ENCODE results near the gene APLP1. TPM values are rescaled to one million over a fixed set of nuclear protein-coding genes. Genes with fewer than 3 reads are reported as not detected.

Gene APLP1
- total RNA-seq, 1 donor from 2014 or later: 0.21 TPM

DNA sequence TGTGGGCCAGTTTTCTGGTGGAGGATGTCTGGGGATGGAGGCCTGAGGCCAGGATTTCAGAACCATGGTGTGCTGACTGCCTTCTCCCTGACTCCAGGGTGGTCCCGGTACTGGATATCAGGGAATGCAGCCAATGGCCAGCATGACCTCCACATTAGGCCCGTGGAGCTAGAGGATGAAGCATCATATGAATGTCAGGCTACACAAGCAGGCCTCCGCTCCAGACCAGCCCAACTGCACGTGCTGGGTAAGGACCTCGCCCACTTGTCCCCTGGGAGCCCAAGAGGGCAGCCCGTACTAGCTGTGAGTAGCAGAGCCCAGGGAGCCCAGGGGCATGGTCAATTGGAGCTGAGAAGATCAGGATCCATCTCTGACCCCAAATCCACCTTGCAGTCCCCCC lies 10.1 kb upstream of the APLP1 start:
- Histone ChIP-seq H3K27me3 (peaks cover 5% of the 10 kb centered on the region), H3K9me3 (no peaks in the 10 kb centered on the region), H3K4me1 (peaks cover 0 to 5% of the 10 kb centered on the region in 2 donors), H3K27ac (no peak overlapping the region), H3K4me3 (no peak overlapping the region), H3K36me3 (no peaks in the 10 kb centered on the region)
- no peak for DNase-seq (ENCODE audit: low spot score in 2 of 2)
- intact Hi-C loops (cut with DNase I): no loop called here
- TF ChIP-seq, protein P1, sequence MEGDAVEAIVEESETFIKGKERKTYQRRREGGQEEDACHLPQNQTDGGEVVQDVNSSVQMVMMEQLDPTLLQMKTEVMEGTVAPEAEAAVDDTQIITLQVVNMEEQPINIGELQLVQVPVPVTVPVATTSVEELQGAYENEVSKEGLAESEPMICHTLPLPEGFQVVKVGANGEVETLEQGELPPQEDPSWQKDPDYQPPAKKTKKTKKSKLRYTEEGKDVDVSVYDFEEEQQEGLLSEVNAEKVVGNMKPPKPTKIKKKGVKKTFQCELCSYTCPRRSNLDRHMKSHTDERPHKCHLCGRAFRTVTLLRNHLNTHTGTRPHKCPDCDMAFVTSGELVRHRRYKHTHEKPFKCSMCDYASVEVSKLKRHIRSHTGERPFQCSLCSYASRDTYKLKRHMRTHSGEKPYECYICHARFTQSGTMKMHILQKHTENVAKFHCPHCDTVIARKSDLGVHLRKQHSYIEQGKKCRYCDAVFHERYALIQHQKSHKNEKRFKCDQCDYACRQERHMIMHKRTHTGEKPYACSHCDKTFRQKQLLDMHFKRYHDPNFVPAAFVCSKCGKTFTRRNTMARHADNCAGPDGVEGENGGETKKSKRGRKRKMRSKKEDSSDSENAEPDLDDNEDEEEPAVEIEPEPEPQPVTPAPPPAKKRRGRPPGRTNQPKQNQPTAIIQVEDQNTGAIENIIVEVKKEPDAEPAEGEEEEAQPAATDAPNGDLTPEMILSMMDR (IDR thresholded peaks at IDR 0.05): no peak

DNA sequence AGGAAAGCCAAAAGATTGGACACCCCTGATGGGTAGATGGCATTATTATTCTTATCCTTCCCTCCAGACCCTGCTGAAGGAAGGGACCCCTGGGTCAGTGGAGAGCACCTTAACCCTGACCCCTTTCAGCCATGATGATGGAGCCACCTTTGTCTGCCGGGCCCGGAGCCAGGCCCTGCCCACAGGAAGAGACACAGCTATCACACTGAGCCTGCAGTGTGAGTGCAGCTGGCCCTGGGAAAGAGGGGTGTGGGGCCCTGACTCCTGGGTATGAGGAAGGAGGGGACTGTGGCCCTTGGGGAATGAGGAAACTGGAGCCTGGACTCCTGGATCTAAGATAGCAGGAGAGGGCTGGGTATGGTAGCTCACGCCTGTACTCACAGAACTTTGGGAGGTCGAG lies 9.0 kb upstream of the APLP1 start:
- Histone ChIP-seq H3K27me3 (peaks cover 5% of the 10 kb centered on the region), H3K4me3 (no peak overlapping the region), H3K9me3 (no peaks in the 10 kb centered on the region), H3K27ac (no peak overlapping the region), H3K4me1 (peaks cover 0 to 5% of the 10 kb centered on the region in 2 donors), H3K36me3 (no peaks in the 10 kb centered on the region)
- TF ChIP-seq, protein P1 (IDR thresholded peaks at IDR 0.05): no peak
- no peak for DNase-seq (ENCODE audit: low spot score in 2 of 2)
- intact Hi-C loops (cut with DNase I): no loop called here

DNA sequence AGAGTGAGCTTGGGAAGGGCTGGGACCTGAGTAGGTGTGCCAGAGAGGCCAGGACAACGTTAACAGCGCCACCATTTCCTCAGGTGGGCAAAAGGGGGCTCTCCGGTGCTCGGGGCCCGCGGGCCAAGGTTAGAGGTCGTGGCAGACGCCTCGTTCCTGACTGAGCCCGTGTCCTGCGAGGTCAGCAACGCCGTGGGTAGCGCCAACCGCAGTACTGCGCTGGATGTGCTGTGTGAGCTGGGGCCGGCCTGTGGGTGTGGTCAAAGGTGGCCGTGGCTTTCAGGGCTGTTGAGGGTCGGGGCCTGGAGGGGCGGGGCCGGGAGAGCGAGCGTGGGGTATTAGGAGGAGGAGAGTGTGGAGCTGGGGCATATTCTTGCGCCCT lies 7.9 kb upstream of the APLP1 start:
- TF ChIP-seq, protein P1 (IDR thresholded peaks at IDR 0.05): no peak
- Histone ChIP-seq H3K4me3 (no peak overlapping the region), H3K9me3 (no peaks in the 10 kb centered on the region), H3K4me1 (peaks cover 0 to 5% of the 10 kb centered on the region in 2 donors), H3K27ac (no peak overlapping the region), H3K36me3 (no peaks in the 10 kb centered on the region), H3K27me3 (peaks cover 5% of the 10 kb centered on the region)
- no peak for DNase-seq (ENCODE audit: low spot score in 2 of 2)
- intact Hi-C loops (cut with DNase I): no loop called here

DNA sequence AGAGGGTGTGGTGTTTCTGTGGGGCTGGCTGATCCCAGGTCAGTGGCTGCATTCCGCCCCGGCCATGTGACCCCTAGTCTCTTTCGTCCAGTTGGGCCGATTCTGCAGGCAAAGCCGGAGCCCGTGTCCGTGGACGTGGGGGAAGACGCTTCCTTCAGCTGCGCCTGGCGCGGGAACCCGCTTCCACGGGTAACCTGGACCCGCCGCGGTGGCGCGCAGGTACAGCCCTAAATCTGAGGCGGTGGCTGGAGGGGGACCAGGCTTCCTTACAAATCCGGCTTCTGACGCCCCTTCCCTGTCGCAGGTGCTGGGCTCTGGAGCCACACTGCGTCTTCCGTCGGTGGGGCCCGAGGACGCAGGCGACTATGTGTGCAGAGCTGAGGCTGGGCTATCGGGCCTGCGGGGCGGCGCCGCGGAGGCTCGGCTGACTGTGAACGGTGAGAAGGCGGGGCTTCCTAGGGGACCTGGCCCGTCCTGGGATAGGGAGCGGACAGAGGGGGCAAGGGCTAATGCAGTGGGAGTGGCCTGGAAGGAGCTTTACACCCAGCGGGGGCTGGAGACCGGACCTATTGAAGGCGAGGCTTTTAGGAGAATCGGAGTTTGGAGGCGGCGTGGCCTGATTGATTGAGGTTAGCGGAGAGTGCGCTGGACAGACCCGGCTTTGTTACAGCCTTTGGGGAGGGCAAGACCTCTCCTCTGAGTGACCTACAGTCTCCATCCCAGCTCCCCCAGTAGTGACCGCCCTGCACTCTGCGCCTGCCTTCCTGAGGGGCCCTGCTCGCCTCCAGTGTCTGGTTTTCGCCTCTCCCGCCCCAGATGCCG lies 7.3 kb upstream of the APLP1 start:
- intact Hi-C loops (cut with DNase I): no loop called here
- DNase-seq (ENCODE audit: low spot score in 2 of 2): no peak
- Histone ChIP-seq H3K9me3 (no peaks in the 10 kb centered on the region), H3K27me3 (peaks cover 2% of the 10 kb centered on the region), H3K36me3 (no peaks in the 10 kb centered on the region), H3K4me3 (no peak overlapping the region), H3K27ac (no peak overlapping the region), H3K4me1 (peaks cover 0 to 5% of the 10 kb centered on the region in 2 donors)
- TF ChIP-seq, protein P1 (IDR thresholded peaks at IDR 0.05): no peak

DNA sequence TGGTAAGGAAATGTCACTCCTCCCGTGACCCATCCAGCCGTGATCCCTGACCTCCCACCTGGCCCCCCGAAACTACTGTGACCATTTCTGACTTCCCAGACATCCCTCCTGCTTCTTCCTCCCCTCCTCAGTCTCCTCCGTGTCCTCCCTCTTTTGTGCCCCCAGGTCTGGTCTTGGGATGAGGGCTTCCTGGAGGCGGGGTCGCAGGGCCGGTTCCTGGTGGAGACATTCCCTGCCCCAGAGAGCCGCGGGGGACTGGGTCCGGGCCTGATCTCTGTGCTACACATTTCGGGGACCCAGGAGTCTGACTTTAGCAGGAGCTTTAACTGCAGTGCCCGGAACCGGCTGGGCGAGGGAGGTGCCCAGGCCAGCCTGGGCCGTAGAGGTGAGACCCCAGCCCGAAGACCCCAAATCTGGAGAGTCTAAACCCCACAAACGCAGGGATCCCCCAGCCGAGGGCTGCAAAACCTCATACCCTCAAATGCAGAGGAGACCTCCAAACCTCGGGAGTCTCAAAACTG lies 6.7 kb upstream of the APLP1 start:
- no peak for DNase-seq (ENCODE audit: low spot score in 2 of 2)
- intact Hi-C loops (cut with DNase I): no loop called here
- TF ChIP-seq, protein P1 (IDR thresholded peaks at IDR 0.05): no peak
- Histone ChIP-seq H3K4me1 (peaks cover 0 to under 1% of the 10 kb centered on the region in 2 donors), H3K9me3 (no peaks in the 10 kb centered on the region), H3K27me3 (no peaks in the 10 kb centered on the region), H3K27ac (no peak overlapping the region), H3K4me3 (no peak overlapping the region), H3K36me3 (no peaks in the 10 kb centered on the region)
